B cell (primary cell): ENCODE data around the gene DDX60.

Source experiments
- EZH2 ChIP-seq: IDR thresholded peaks from 2 replicates; pipeline ENCODE4 v1.6.1; 2012; ENCODE audit warnings: borderline replicate concordance, low read depth, mild to moderate bottlenecking, moderate library complexity, low read length; ENCODE audit not compliant: insufficient read depth, poor library complexity, severe bottlenecking
- TF ChIP-seq, protein P1 (sequence below): fragments of 200-600 bp; IDR thresholded peaks from one replicate; pipeline ENCODE4 v1.8.0; 2022; ENCODE audit warnings: antibody characterized with exemption, mild to moderate bottlenecking

DNA sequence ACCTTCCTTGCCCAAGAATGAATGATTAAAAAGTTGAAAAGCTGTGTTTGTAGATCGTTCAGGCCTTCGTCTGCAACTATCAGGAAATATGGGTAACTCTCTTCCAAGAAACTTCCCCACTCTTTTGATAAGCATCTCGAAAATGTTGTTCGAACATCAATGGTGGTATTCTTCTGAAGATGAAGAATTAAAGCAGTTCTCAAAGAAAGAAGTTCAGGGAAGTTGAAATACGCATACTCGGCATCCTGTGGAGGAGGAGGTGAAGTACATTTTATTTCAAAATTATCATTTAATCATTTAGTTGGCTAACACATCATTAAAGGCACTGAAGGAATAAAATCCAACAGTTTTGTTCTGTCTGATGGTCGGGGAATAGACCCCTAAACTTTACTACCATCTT is 12.1 kb downstream of the DDX60 start:
- TF ChIP-seq, protein P1, sequence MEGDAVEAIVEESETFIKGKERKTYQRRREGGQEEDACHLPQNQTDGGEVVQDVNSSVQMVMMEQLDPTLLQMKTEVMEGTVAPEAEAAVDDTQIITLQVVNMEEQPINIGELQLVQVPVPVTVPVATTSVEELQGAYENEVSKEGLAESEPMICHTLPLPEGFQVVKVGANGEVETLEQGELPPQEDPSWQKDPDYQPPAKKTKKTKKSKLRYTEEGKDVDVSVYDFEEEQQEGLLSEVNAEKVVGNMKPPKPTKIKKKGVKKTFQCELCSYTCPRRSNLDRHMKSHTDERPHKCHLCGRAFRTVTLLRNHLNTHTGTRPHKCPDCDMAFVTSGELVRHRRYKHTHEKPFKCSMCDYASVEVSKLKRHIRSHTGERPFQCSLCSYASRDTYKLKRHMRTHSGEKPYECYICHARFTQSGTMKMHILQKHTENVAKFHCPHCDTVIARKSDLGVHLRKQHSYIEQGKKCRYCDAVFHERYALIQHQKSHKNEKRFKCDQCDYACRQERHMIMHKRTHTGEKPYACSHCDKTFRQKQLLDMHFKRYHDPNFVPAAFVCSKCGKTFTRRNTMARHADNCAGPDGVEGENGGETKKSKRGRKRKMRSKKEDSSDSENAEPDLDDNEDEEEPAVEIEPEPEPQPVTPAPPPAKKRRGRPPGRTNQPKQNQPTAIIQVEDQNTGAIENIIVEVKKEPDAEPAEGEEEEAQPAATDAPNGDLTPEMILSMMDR = no peak
- no peak for TF ChIP-seq EZH2
